Measurements from ENCODE around the gene WNT8A.

DNA sequence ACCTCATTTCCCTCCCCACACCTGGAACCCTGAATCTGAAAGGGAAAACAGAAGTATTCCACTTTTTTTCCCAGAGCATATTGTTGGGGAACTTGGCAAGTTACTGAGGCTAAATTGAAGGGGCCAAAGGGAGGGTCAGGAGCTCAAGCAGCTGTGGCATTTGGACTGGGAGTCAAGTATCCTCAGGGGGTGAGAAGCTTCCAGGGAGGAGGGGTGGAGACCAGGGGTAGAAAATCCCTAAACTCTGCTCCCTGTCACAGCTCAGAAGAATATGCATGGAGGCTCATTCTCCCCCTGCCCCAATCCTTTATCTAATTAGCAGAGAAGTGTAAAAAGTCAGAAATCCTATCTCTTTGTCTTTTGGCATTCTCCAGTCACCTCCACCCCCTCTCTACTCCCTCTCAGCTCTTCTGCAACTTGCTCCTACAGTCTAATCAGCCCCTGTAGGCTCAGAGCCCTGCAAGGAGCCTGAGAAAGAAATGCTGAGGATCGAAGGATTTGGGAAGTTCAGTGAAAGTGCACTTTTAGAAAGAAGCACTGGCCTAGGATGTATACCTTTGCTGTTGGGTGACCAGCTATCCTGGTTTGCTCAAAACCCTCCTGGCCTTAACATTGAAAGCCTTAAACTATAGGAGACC lies 5.7 kb upstream of the WNT8A start:
- no peak for TF ChIP-seq SUZ12 (IDR thresholded peaks at IDR 0.05; ENCODE audit: extremely low read depth, insufficient read depth, insufficient read length)
- TF ChIP-seq ZNF274 (IDR thresholded peaks at IDR 0.05; ENCODE audit: low read depth, low read length), result no peak

Measured in NT2/D1 (cell line).